Left cardiac atrium (tissue), 4 donors: ENCODE data around the gene COQ8A. TPM values are rescaled to one million over a fixed set of nuclear protein-coding genes. Genes with fewer than 3 reads are reported as not detected.
"Not testable (repeated sequence)": the region's sequence is repeated elsewhere in the genome, so short reads cannot be mapped to it uniquely, and the experiment has no call there.

Experiments used
- ATAC-seq, 2 donors: fragments of 200-7000 bp; cut with Tn5 transposase; one replicate each; pipeline ENCODE4 v1.9.1; 2020; ENCODE audit warnings: mild to moderate bottlenecking in 2 of 2, moderate library complexity in 2 of 2
- DNase-seq: peaks from one replicate; pipeline ENCODE4 v3.0.0-alpha.2; 2020
- intact Hi-C, 2 donors: fragments of 100-400 bp; cut with DNase I; formaldehyde crosslinking; loops; one replicate each; pipeline versions ENCODE4 v1.14.1 to v1.15.1; 2022 to 2023
- total RNA-seq, 2 donors: library from RNA; stranded (reverse); fragmentation: NEBNext Ultra II Directional; extraction: Animal tissue kit (Norgen Biotek cat#: 25700); gene quantifications; one replicate each; pipeline ENCODE4 v1.2.1, GENCODE V29; 2021
- donor health status: DM: no; HTN: yes; CAD: no.
- donor health status: DM: no; HTN: yes; CAD: no; lungs with severe emphysema.
- donor health status: DM: yes; HTN: yes; CAD: no.
- donor health status: Dilated cardiomyopathy.

The COQ8A gene
- total RNA-seq, 2 donors from 2014 or later = 107 to 179 TPM

DNA sequence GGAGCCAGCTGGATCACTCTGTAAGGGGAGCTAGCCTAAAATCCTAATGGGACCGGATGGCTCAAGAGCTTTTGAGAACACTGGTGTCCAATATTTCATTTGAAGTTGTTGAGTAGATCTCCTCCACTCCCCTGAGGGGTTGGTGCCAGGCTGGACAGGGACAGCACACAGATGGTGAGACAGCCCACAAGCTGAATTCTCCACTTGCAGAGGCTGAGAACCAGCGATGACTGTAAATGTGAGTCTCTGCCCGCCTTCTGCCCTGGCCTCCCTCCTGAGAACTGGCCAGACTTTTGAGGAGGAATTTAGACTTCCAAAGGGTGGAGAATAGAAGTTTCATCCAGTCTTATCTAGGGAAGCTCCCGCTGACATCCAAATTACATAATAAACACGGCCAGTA, 20.5 kb upstream of the COQ8A start:
- intact Hi-C loops = loop anchor here in 1 of 2 donors (5.0 kb wide), 1 partner anchor 68 kb away; no protein-coding TSS in a partner anchor
- ATAC-seq (peak; percentile 35 to 61), DNase-seq (no peak)

DNA sequence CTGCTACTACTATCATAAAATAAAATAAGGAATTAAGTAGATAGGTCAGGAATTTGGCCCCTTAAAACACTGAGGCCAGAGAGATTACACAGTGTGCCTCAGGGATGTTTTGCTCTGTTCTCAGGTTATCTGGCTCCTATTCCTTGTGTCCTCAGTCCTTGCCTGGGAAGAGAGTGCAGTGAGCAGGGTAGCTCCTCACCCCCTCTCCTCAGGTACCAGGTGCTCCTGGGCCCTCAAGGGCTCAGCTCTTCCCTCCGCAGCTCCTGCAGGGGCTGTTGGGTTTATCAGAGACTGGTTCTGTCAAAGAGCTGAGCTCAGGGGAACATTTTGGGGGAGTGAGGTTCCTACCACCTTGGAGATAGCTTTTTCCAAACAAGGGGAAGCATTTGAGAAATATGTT, 20.1 kb upstream of the COQ8A start:
- DNase-seq (no peak), ATAC-seq (peak in 1 of 2 donors; percentile 44)
- intact Hi-C loops = loop anchor here in 1 of 2 donors (5.0 kb wide), 1 partner anchor 67 kb away; no protein-coding TSS in a partner anchor

DNA sequence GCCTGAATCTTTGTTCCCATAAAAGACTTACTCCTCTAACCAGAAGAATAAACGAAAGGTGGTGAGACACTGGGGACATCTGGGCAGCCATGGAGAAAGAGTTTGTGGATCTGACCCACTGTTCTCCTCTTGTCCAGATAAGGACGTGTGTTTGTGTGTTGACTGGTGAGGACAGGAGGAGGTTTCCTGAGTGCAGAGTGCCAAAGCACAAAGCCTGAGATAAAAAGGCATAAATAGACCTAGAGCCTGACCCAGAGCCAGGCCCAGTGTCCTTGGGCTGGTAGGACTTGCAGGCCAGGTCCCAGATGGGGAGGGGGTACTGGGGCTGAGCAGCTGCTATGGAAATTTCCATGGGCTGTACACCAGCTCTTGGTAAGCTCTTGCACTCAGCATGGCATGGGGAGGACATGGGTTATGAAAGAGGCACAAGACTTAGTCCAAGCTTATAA, 19.6 kb upstream of the COQ8A start:
- ATAC-seq (peak; percentile 93 to 94), DNase-seq (peak; percentile 74)
- intact Hi-C loops = no loop called here

DNA sequence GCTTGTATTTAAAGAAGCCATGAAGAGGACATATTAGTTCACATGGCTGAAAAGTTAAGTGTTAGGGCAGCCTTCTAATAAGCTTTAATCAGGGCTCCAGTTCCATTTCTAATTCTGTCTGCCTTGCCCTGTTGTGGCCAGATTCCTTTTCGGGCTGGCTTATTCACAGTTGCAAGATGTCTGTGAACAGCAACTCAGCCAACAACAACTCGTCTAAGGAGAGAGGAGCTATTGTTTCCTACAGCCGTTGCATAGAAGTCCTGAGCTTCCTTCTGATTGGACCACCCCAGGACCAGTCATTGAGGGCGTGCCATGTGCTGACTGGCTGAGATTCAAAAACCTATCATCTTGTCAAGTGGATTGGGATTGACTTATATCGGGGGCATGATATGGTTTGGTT, 18.6 kb upstream of the COQ8A start:
- ATAC-seq = no peak
- intact Hi-C loops = no loop called here
- no peak for DNase-seq

DNA sequence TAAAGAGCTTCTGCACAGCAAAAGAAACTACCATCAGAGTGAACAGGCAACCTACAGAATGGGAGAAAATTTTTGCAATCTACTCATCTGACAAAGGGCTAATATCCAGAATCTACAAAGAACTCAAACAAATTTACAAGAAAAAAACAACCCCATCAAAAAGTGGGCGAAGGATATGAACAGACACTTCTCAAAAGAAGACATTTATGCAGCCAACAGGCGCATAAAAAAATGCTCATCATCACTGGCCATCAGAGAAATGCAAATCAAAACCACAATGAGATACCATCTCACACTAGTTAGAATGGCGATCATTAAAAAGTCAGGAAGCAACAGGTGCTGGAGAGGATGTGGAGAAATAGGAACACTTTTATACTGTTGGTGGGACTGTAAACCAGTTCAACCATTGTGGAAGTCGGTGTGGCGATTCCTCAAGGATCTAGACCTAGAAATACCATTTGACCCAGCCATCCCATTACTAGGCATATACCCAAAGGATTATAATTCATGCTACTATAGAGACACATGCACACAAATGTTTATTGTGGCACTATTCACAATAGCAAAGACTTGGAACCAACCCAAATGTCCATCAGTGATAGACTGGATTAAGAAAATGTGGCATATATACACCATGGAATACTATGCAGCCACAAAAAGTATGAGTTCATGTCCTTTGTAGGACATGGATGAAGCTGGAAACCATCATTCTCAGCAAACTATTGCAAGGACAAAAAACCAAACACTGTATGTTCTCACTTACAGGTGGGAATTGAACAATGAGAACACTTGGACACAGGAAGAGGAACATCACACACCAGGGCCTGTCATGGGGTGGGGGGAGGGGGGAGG, 10.6 kb upstream of the COQ8A start:
- intact Hi-C loops, DNase-seq, ATAC-seq: not testable (repeated sequence)

DNA sequence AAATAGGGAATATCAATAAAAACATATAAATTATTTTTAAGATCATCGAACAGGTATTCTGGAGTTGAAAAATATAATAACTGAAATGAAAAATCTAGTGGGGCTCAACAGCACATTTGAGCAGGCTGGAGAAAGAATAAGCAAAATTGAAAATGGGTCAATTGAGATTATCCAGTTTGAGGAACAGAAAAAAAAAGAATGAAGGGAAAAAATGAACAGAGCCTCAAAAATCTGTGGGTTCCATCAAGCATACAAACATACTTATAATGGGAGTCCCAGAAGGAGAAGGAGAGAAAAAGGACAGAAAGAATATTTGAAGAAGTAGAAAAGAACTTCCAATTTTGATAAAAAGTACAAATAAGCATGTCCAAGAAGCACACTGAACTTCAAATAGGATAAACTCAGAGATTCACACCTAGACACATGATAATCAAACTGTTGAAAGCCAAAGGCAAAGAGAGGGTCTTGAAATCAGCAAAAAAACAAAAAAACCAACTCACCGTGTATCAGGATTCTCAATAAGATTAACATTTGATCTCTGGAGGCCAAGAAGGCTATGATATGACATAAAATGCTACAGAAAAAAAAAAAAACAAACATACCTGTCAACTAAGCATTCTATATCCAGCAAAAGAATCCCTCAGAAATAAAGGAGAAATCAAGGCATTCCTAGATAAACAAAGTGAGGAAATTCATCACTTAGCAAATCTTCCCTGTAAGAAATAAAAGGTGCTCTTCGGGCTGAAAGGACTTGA, 5.4 kb upstream of the COQ8A start:
- intact Hi-C loops = no loop called here
- no peak for ATAC-seq
- no peak for DNase-seq

DNA sequence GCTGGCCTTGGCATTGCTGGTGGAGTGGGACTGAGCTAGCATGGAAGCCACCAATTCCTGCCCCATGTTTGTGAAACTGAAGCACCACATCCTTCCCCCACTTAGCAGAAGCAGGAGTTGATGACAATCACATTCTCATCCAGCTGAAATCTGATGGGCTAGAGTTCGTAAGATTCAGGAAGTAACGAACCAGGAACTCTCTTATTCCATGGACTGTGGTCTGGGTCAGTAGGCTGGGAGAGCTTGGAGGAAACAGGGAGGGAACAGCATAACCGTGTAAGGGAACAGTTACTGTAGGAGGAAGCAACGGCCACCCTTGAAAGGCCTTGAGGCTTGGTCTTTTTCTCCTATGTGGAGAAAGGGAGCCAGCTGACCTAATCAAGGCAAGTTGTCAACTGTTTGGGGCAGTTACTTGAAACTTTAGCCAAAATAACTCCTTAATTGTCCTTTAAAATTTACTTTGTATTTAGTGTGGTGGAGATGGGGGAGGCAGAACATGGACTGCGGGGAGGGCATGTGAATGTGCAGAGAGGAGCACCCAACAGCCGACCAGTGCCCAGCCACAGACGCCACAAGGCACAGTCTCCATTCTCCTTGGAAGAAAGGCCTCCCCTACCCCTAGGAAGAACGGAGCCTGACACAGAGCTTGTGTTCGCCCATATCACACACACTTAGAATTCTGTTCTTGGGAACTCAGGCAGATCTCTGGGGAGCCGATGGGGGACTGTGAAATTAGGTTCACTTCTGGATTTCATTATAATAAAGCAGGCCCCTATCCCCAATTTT, 2.0 kb upstream of the COQ8A start:
- DNase-seq = no peak
- intact Hi-C loops = no loop called here

DNA sequence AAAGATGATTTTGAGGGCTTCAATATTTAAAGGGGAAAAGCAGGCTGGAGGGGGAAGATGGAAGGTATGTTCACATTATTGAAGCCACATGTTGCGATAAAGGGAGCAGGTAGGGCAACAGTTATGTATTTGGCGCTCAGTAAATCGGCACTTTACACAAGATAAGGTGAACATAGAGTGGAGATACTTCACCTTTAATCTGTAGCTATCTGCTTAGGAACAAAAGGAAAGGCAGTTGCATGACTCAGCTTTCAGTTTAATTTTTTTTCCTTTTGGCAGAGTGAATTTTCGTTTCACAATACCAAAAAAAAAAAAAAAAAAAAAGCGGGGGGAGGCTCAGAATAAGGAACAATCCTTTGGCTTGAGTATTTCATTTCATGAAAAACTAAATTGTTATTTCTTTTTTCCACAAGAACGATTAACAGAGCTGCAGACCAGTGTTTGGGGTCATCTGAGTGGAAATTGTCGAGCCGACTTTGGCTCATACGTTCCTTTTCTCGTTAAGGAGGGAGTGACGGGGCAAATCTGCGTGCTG, 1.1 kb upstream of the COQ8A start:
- DNase-seq (no peak), ATAC-seq (peak in 1 of 2 donors; percentile 6)
- intact Hi-C loops = loop anchor here in 1 of 2 donors (1.0 kb wide), 1 partner anchor 17 kb away; no protein-coding TSS in a partner anchor

More for the DNA sequence above, 2.0 kb upstream of the COQ8A start:
- no peak for ATAC-seq

DNA sequence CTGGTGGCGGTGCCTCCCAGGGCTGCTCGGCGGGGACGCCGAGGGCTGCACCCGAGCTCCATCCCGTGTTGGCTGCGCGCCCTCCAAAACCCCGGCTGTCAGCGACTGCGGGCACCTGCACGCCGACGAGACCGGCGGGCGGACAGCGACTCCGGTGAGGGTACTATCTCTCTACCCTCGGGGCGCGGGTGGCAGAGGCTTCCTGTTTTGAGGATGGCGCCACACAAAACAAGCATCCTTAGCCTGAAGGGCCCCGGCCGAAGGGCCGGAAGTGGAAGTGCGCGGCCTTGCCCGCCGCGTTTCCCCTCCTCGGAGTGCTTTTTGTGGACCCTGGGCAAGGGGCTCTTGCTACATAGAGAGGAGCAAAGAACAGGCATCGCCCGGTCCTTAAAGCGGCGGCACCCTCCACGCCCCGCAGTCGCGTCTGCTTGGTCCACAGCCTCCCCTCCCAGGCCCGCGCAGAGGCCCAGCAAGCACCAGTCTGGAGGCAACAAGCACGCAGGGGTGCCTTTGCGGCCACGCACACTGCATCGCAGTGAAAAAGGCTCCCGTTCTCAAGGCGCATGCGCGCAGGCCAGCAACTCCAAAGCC, 561 bp upstream of the COQ8A start:
- DNase-seq (peak; percentile 71), ATAC-seq (peak; percentile 51 to 56)
- intact Hi-C loops = loop anchor here in 1 of 2 donors (1.0 to 5.0 kb wide), 2 partner anchors 17 to 43 kb away; no protein-coding TSS in a partner anchor

DNA sequence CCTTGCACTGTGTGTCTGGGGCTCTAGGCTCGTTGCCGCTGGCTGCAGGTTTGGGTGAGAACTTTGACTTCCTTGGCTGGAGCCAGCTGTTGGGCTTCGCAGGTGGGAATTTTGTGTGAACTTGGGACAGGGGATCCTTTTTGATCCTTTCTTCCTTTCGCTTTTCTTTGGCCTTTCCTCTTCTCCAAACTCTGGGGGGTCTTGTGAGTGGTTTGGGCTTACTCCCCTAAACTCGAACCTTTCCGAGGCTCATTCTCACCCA, 643 bp downstream of the COQ8A start:
- ATAC-seq (no peak), DNase-seq (no peak)
- intact Hi-C loops = loop anchor here in 1 of 2 donors (5.0 kb wide), 1 partner anchor 42 kb away; no protein-coding TSS in a partner anchor

DNA sequence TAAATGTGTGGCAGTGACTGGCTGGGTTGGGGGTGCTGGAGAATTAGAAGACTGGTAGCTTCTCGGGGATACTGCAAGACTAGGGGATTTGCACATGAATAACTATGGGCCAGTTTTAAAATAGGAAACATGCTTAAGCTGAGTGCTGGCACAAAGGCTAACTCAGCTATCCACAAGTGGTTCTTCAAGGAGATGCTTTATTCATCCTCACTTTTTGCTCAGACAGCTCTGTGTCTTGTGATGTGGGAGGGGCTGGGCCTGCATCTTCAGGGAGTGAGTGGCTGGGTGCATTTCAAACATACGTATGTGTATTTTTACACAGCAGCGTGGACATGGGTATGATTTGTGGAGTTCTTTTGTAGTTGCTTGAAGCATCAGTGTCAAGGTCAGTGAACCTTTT, 2.3 kb downstream of the COQ8A start:
- DNase-seq = no peak
- ATAC-seq = no peak
- intact Hi-C loops = loop anchor here in 1 of 2 donors (5.0 kb wide), 1 partner anchor 40 kb away; no protein-coding TSS in a partner anchor

DNA sequence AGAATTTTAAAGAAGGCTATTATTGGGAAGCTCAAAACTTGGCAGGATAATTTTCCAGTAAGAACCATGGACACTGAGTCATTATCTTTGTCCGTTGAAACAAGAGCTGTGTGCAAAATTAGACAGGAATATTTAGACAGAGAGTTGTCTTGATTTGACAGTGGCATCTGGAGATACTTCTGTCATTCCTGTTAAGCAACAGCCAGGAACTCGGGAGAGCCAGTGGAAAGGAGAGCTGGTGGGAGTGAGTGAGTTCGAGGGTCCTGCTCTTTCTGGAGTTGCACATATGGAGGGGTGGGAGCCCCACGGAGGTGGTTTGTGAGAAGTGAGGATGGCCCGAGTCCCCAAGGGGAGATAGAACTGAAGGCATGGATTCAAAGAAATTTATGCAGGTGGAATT, 3.1 kb downstream of the COQ8A start:
- ATAC-seq (no peak), DNase-seq (no peak)
- intact Hi-C loops = loop anchor here in 1 of 2 donors (5.0 kb wide), 1 partner anchor 39 kb away; no protein-coding TSS in a partner anchor

DNA sequence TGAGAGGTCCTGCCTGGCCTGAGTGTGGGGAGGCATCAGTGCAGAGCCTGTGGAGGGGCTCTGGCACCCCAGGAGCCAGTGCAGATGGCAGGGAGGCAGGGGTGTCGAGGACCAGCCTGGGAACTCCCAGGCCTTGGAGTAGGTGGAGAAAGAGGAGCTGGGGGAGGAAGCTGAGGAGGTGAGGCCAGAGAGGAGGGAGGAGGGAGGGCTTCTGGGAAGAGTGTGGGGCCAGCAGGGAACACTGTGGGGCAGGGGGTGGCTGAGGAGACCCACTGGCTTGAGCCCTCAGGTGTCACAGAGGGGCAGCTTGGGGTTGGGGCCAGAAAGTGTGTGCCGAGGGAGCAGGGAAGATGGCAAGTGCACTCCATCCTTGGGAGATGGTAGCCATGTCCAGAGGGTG, 3.8 kb downstream of the COQ8A start:
- intact Hi-C loops = loop anchor here in 1 of 2 donors (5.0 kb wide), 1 partner anchor 38 kb away; no protein-coding TSS in a partner anchor
- DNase-seq (no peak), ATAC-seq (no peak)

DNA sequence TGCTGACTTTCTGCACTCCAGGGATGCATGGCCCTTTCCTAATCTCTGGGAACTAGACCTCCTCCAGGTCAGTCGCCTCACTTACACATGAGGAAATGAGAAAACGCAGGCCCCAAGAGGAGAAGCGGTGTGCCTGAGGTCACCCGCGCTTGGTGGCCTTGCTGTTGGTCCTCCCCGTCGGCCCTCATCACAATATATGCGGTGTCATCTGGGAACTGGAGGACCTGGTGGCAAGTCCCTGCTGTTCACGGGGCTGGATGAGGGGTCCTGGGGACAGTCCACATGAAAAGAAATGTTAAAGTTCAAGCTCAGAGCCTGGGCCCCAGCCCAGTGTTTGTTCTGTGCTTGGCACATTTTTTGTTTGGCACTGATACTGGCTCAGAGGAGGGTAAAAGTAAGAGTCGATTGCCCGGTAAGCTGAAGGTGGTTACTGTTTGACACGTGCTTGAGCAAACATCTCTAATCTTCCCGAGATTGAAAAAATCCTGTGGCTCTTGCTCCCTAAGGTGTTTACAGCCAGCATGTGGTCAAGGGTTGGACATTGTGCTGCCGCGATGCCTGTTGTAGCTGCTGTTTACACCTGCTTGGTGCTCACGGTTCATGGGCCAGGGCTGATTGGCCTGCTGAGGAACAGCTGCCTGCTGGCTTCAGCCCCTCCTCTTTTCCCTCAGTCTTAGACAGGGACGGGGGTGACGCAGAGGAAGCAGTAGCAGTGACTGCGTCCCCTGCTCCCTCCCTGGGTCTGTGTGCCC, 5.2 kb downstream of the COQ8A start:
- DNase-seq (no peak), ATAC-seq (peak; percentile 45 to 47)
- intact Hi-C loops = no loop called here

DNA sequence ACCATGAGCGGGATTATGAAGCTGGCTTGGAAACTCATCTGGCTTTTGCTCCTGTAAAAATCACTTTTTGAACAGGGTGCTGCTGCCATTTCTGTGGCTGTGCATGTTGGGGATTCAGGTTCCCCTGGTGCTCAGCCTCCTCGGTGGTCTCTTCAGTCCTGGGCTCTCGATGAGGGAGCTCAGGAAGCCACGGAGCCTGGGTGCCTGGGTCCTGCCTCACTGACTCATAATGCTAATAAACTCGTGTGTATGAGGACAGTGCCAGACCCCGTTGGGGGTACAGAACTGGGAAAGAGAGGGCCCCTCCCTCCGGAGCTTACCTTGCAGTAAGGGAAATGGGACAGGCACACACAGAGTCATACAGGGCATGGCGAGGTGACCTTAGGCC, 5.8 kb downstream of the COQ8A start:
- intact Hi-C loops = no loop called here
- ATAC-seq = no peak
- DNase-seq = no peak

DNA sequence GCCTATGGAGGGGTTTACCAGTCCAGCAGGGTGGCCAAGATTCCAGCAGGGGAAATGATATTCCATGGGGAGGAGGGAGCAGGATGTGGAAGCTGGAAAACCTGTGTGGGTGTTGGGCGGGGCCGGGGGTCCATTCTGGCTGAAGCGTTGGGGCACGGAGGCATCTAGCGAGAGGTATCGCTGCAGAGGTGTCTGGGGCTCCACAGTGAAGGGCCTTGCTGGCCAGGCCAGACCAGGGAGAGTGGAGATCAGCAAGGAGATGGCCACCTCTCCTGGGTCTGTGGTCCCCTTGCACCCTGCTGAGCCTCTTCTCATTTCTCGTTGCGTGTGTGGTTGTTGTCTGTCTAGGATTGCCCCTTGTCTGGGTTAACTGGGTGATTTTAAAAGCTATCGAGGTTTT, 6.2 kb downstream of the COQ8A start:
- ATAC-seq = no peak

DNA sequence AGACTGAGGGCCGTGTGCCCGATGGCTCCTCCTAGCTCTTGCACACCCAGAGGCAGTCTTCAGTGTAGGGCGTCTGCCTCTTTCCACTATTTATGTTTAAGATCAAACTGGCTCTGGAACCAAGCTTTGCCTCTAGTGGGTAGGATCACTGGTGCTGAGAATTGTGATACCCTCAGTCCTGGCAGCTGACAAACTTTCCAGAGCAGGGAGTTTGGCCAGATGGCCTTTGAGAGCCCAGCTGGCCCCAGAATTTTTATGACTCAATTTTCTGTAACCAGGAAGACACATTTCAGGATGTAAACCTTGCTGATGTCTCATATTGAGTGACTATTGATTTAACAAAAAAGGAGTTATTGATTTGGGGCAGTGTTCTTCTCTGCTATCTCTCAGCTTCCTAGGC, 6.7 kb downstream of the COQ8A start:
- ATAC-seq (peak in 1 of 2 donors; percentile 6), DNase-seq (no peak)

More for the DNA sequence above, 6.2 kb downstream of the COQ8A start:
- DNase-seq = no peak
- intact Hi-C loops = no loop called here

DNA sequence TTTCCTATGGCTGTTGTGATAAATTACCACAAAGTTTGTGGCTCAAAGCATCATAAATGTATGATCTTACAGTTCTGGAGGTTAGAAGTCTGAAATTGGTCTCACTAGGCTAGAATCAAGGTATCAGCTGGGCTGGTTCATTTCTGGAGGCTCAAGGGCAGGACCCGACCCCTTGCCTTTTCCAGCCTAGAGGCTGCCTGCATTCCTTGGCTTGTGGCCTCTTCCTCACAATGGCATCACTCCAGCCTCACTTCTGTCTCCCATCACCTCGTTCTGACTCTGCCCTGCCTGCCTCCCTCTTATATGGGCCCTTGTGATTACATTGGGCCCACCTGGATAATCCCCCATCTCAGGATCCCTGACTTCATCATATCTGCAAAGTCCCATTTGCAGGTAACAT, 8.0 kb downstream of the COQ8A start:
- DNase-seq (no peak), ATAC-seq (no peak)
- intact Hi-C loops = no loop called here

More for the DNA sequence above, 6.7 kb downstream of the COQ8A start:
- intact Hi-C loops = no loop called here
